CD14-positive monocyte (primary cell): ENCODE data around the gene INPP5A. TPM values are rescaled to one million over a fixed set of nuclear protein-coding genes. Genes with fewer than 3 reads are reported as not detected.

ENCODE experiments used
- DNase-seq, 3 donors: peaks; one replicate each; pipeline ENCODE4 v3.0.0-alpha.2; 2011 to 2022
- H2AFZ ChIP-seq: 2 replicates; pipeline ENCODE4 v1.6.0; 2012; ENCODE audit warnings: mild to moderate bottlenecking, low read depth, low read length, inconsistent platforms; ENCODE audit not compliant: insufficient read depth, poor library complexity, severe bottlenecking
- H3K27ac ChIP-seq, 2 donors: 1 replicate in 1 of 2; 2 replicates in 1 of 2; pipeline ENCODE4 v1.5.1; 2012 to 2013; ENCODE audit warnings: low read length in 2 of 2, control low read depth in 1 of 2, inconsistent platforms in 1 of 2, low read depth in 1 of 2, mild to moderate bottlenecking in 1 of 2
- H3K27me3 ChIP-seq, 2 donors: one replicate each; pipeline versions ENCODE4 v1.6.0 to v1.6.1; 2011 to 2013; ENCODE audit warnings: low read length in 2 of 2; ENCODE audit not compliant: control insufficient read depth in 2 of 2, insufficient read depth in 2 of 2
- H3K36me3 ChIP-seq, 2 donors: replicated peaks in 1 of 2; 1 replicate in 1 of 2; 2 replicates in 1 of 2; pipeline versions ENCODE4 v1.5.1 to v1.6.1; 2012 to 2013; ENCODE audit warnings: low read length in 2 of 2, control low read depth in 1 of 2, inconsistent platforms in 1 of 2, mild to moderate bottlenecking in 1 of 2; ENCODE audit not compliant: insufficient read depth in 2 of 2, control insufficient read depth in 1 of 2
- H3K4me1 ChIP-seq, 2 donors: 1 replicate in 1 of 2; 2 replicates in 1 of 2; pipeline versions ENCODE4 v1.5.1 to v1.6.1; 2012 to 2013; ENCODE audit warnings: low read length in 2 of 2, control low read depth in 1 of 2, inconsistent platforms in 1 of 2, mild to moderate bottlenecking in 1 of 2, moderate library complexity in 1 of 2; ENCODE audit not compliant: insufficient read depth in 2 of 2, control insufficient read depth in 1 of 2
- H3K4me2 ChIP-seq: replicated peaks from 2 replicates; pipeline ENCODE3; 2012; ENCODE audit warnings: low read length, moderate library complexity, mild to moderate bottlenecking; ENCODE audit not compliant: poor library complexity, severe bottlenecking; ENCODE audit errors: extremely low read depth
- H3K4me3 ChIP-seq, 3 experiments: fragments of 200-600 bp in 1 of 3; sonication (generic) in 1 of 3; replicated peaks in 1 of 3; 1 replicate in 2 of 3; 2 replicates in 1 of 3; pipeline ENCODE4 v1.5.1; 2011 to 2013; ENCODE audit warnings: low read length in 3 of 3, mild to moderate bottlenecking in 3 of 3, control low read depth in 2 of 3, low read depth in 2 of 3, inconsistent platforms in 1 of 3, moderate library complexity in 1 of 3
- H3K79me2 ChIP-seq: 2 replicates; pipeline ENCODE4 v1.6.0; 2012; ENCODE audit warnings: mild to moderate bottlenecking, control low read depth, inconsistent platforms, low read length, moderate library complexity; ENCODE audit not compliant: insufficient read depth
- H3K9ac ChIP-seq: 2 replicates; pipeline ENCODE4 v1.6.0; 2017; ENCODE audit warnings: low read length, mild to moderate bottlenecking; ENCODE audit not compliant: insufficient read depth, poor library complexity, severe bottlenecking
- H3K9me3 ChIP-seq, 2 donors: replicated peaks in 1 of 2; 1 replicate in 1 of 2; 2 replicates in 1 of 2; pipeline versions ENCODE4 v1.5.1 to v1.6.1; 2012 to 2013; ENCODE audit warnings: low read length in 2 of 2, control low read depth in 1 of 2; ENCODE audit not compliant: control insufficient read depth in 1 of 2, insufficient read depth in 1 of 2
- H4K20me1 ChIP-seq: 2 replicates; pipeline ENCODE4 v1.6.0; 2012; ENCODE audit warnings: mild to moderate bottlenecking, low read length, control low read depth, moderate library complexity; ENCODE audit not compliant: insufficient read depth
- H3K27ac Mint-ChIP-seq, 7 donors: one replicate each; pipeline ENCODE4 v1.8.0; 2020; ENCODE audit warnings: mild to moderate bottlenecking in 7 of 7, mixed read lengths in 7 of 7, moderate library complexity in 6 of 7, inconsistent platforms in 2 of 7
- H3K27me3 Mint-ChIP-seq, 3 donors: one replicate each; pipeline ENCODE4 v1.8.0; 2021 to 2022; ENCODE audit warnings: low read depth in 3 of 3, mild to moderate bottlenecking in 3 of 3, mixed read lengths in 3 of 3, moderate library complexity in 3 of 3, inconsistent platforms in 1 of 3
- H3K36me3 Mint-ChIP-seq, 2 donors: one replicate each; pipeline ENCODE4 v1.8.0; 2020; ENCODE audit warnings: mixed read lengths in 2 of 2, inconsistent platforms in 1 of 2, mild to moderate bottlenecking in 1 of 2
- H3K4me1 Mint-ChIP-seq: one replicate; pipeline ENCODE4 v1.8.0; 2020; ENCODE audit warnings: mild to moderate bottlenecking, mixed read lengths
- H3K4me3 Mint-ChIP-seq, 2 donors: one replicate each; pipeline ENCODE4 v1.8.0; 2020; ENCODE audit warnings: mild to moderate bottlenecking in 2 of 2, mixed read lengths in 2 of 2, moderate library complexity in 1 of 2
- H3K9me3 Mint-ChIP-seq, 7 donors: one replicate each; pipeline ENCODE4 v1.8.0; 2020 to 2022; ENCODE audit warnings: mixed read lengths in 7 of 7, mild to moderate bottlenecking in 6 of 7, moderate library complexity in 6 of 7, inconsistent platforms in 2 of 7
- CTCF ChIP-seq: fragments of 200-600 bp; IDR thresholded peaks from one replicate; pipeline ENCODE4 v1.8.0; 2022; ENCODE audit warnings: antibody characterized with exemption, mild to moderate bottlenecking
- WGBS: methylation state at CpG from one replicate; pipeline ENCODE4 v1.1.5; 2013; ENCODE audit warnings: missing lambda C conversion rate; ENCODE audit not compliant: insufficient coverage; 5-methylcytosine and 5-hydroxymethylcytosine counted together
- intact Hi-C, 2 donors: fragments of 100-400 bp; cut with micrococcal nuclease; formaldehyde crosslinking; loops; one replicate each; pipeline versions ENCODE4 v1.15.0 to v1.15.1; 2023
- polyA plus RNA-seq, 3 donors: library from polyadenylated mRNA; depleted of rRNA in 1 of 3; unstranded in 2 of 3; stranded (reverse) in 1 of 3; fragments of 300-500 nt in 2 of 3; fragments of >200 nt in 1 of 3; fragmentation: Illumina TruSeq in 2 of 3; gene quantifications; 1 replicate in 2 of 3; 2 replicates in 1 of 3; pipeline ENCODE4 v1.2.3, GENCODE V29; 2012 to 2021

Gene INPP5A
- polyA plus RNA-seq, 3 donors = 0.87 to 17.2 (median 2.9) TPM

GRCh38 chr10:132737390-132738048 is 199.9 kb downstream of the INPP5A start:
- peaks cover 0 to 4% (median 0%) of the 10 kb centered on the region in 3 donors for H3K27me3 Mint-ChIP-seq
- WGBS = 93% methylated on average over 10 of the region's 16 CpGs
- intact Hi-C loops = no loop called here

More at GRCh38 chr10:132737390-132738048, 199.9 kb downstream of the INPP5A start:
- no peaks in the 10 kb centered on the region for H4K20me1 ChIP-seq
- no peak for TF ChIP-seq CTCF
- no peak overlapping the region for H3K4me3 Mint-ChIP-seq
- H3K4me3 ChIP-seq = no peak overlapping the region
- peaks cover 25 to 69% of the 10 kb centered on the region in 2 donors for H3K36me3 ChIP-seq
- H3K9me3 Mint-ChIP-seq = no peaks in the 10 kb centered on the region
- no peaks in the 10 kb centered on the region for H3K4me1 Mint-ChIP-seq
- DNase-seq = no peak
- no peaks in the 10 kb centered on the region for H3K4me1 ChIP-seq
- H3K27ac ChIP-seq = no peak overlapping the region
- no peak overlapping the region for H2AFZ ChIP-seq
- H3K9ac ChIP-seq = no peak overlapping the region
- no peaks in the 10 kb centered on the region for H3K9me3 ChIP-seq
- no peak overlapping the region for H3K4me2 ChIP-seq
- H3K36me3 Mint-ChIP-seq = peaks cover 38 to 66% of the 10 kb centered on the region in 2 donors
- no peak overlapping the region for H3K27ac Mint-ChIP-seq
- no peaks in the 10 kb centered on the region for H3K27me3 ChIP-seq
- H3K79me2 ChIP-seq = no peaks in the 10 kb centered on the region
